A673 (cell line): ENCODE results near the gene ALOX12.

Experiments used
- CTCF ChIP-seq: fragments of 300-800, 200-600 bp; sonication (generic); conservative IDR thresholded peaks from 2 replicates; pipeline ENCODE4 v1.5.1; 2017; ENCODE audit warnings: low read depth, mild to moderate bottlenecking, antibody characterized with exemption, low read length, moderate library complexity, mixed read lengths
- EZH2 ChIP-seq: fragments of 200-600 bp; sonication (generic); IDR thresholded peaks from 2 replicates; pipeline ENCODE4 v1.6.1; 2017; ENCODE audit warnings: borderline replicate concordance, low read depth, mild to moderate bottlenecking, mixed read lengths, antibody characterized with exemption, low read length; ENCODE audit not compliant: poor library complexity, severe bottlenecking

GRCh38 chr17:7014995-7015958 lies 19.4 kb downstream of the ALOX12 start:
- no peak for TF ChIP-seq CTCF
- TF ChIP-seq EZH2 = no peak
